Erythroblast (primary cell): Measurements from ENCODE around the gene CAGE1.

Source experiments
- GATA1 ChIP-seq: IDR thresholded peaks from 2 replicates; pipeline ENCODE4 v1.6.1; 2011; ENCODE audit warnings: low read depth, mild to moderate bottlenecking, control low read depth, low read length, moderate library complexity
- POLR2A ChIP-seq: IDR thresholded peaks from 2 replicates; pipeline ENCODE4 v1.6.1; 2011; ENCODE audit warnings: mild to moderate bottlenecking, low read length

DNA sequence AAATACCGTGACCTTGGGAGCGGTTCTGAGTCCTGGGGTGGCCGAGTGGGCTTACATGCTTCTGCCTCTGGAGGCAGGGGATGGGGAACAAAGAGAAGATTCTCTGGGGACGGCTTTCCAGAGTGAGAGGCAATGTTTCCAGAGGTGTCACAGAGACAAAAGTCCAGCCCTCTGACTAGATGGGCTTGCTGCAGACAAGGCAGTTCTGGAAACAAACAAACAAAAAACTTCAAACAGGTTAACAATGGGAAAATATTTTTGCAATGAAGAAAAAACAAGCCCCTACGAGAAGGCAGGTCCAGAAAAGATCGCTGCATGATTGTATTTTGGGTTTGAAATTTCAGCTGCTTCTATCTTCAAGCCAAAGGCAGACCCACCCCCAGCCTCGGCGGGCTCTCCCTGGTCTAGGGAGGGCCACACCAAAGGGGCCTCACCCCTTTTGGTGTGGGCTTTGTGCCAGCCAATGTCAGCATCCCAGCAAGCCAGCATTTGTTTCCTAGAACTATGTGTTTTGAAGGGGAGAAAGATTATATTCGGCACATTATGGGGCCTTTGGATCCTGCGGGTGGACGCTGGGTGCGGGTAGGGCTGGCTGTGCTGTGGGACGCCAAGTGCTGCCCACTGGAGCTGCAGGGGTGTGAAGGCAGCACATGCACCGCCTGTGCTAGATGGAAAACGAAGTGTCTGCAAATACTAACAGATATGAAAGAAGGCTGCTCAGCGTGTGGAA, 43.0 kb upstream of the CAGE1 start:
- TF ChIP-seq POLR2A (no peak), GATA1 (no peak)
